Measurements from ENCODE around the gene AK9.

- no peak for TF ChIP-seq BCLAF1 (IDR thresholded peaks at IDR 0.05)
- no peak for TF ChIP-seq ZBTB33 (IDR thresholded peaks at IDR 0.05)
- no peak for TF ChIP-seq ATF3 (IDR thresholded peaks at IDR 0.05; ENCODE audit: borderline replicate concordance, extremely low read depth, low read depth, low read length)
- no peak for TF ChIP-seq CBFB (IDR thresholded peaks at IDR 0.05; ENCODE audit: low read depth)
- no peak for TF ChIP-seq RAD21 (IDR thresholded peaks at IDR 0.05; ENCODE audit: insufficient read depth, low read depth, low read length)
- TF ChIP-seq REST (IDR thresholded peaks at IDR 0.05; ENCODE audit: low read depth, low read length), result no peak
- no peak for TF ChIP-seq FOXM1 (IDR thresholded peaks at IDR 0.05; ENCODE audit: low read depth, low read length)
- no peak for TF ChIP-seq YY1 (IDR thresholded peaks at IDR 0.05; ENCODE audit: low read depth, low read length)
Measured at GRCh38 chr6:109611502-109611901, 79.5 kb downstream of the AK9 start.

All from GM12878 (cell line).